Panc1 (cell line): ENCODE measurements around the gene CRIP1. TPM values are rescaled to one million over a fixed set of nuclear protein-coding genes. Genes with fewer than 3 reads are reported as not detected.
A peak's percentile ranks its signal among the peaks of the same experiment; 100 is the strongest.

ENCODE experiments used
- ATAC-seq: fragments of 200-7000 bp; cut with Tn5 transposase; 2 replicates; pipeline ENCODE4 v1.9.1; 2020; ENCODE audit warnings: mild to moderate bottlenecking, moderate library complexity
- BruUV-seq: library from RNA; stranded (reverse); fragments of 400-500 nt; replicated peaks from 2 replicates; lab custom pipeline; 2021; lab: Mats Ljungman, UMichigan
- CTCF ChIA-PET: fragments of 300-600 bp; sonication (Branson Sonifier 250); formaldehyde crosslinking; loops from one replicate; lab custom pipeline; 2022; ENCODE audit warnings: antibody characterized with exemption; lab: Charles Lee
- POLR2A ChIA-PET: fragments of 300-600 bp; sonication (Branson Sonifier 250); formaldehyde crosslinking; loops from one replicate; lab custom pipeline; 2022; ENCODE audit warnings: antibody characterized with exemption; lab: Charles Lee
- DNase-seq: peaks from one replicate; pipeline ENCODE4 v3.0.0-alpha.2; 2010; ENCODE audit warnings: low read depth, low spot score
- H3K27ac ChIP-seq: 2 replicates; pipeline ENCODE4 v1.5.1; 2011; ENCODE audit warnings: mild to moderate bottlenecking, low read length, inconsistent platforms
- H3K27me3 ChIP-seq: fragments of 200-500 bp; sonication (Bioruptor generic); 2 replicates; pipeline ENCODE4 v1.6.0; 2014; ENCODE audit warnings: low read length, inconsistent platforms; ENCODE audit not compliant: control insufficient read depth, insufficient read depth
- H3K36me3 ChIP-seq: fragments of 200-500 bp; sonication (Bioruptor generic); 2 replicates; pipeline ENCODE4 v1.5.1; 2014; ENCODE audit warnings: inconsistent platforms, mild to moderate bottlenecking, low read length, moderate library complexity; ENCODE audit not compliant: control insufficient read depth, insufficient read depth
- H3K4me1 ChIP-seq: 2 replicates; pipeline ENCODE4 v1.5.1; 2011; ENCODE audit warnings: inconsistent platforms, mild to moderate bottlenecking, low read length, moderate library complexity; ENCODE audit not compliant: control insufficient read depth, insufficient read depth
- H3K4me3 ChIP-seq, 2 experiments: 2 replicates each; pipeline ENCODE4 v1.5.1; 2011 to 2012; ENCODE audit warnings: low read depth in 2 of 2, low read length in 2 of 2, mild to moderate bottlenecking in 2 of 2, inconsistent platforms in 1 of 2, moderate library complexity in 1 of 2
- H3K9me3 ChIP-seq: fragments of 200-500 bp; sonication (Bioruptor generic); 2 replicates; pipeline ENCODE4 v1.5.1; 2014; ENCODE audit warnings: low read depth, mild to moderate bottlenecking, inconsistent platforms, low read length, moderate library complexity; ENCODE audit not compliant: control insufficient read depth, insufficient read depth
- SIN3A ChIP-seq: IDR thresholded peaks from 2 replicates; pipeline ENCODE4 v1.6.1; 2012; ENCODE audit warnings: low read depth, mild to moderate bottlenecking, low read length, moderate library complexity, borderline replicate concordance; ENCODE audit not compliant: insufficient read depth
- TCF7L2 ChIP-seq: IDR thresholded peaks from 2 replicates; pipeline ENCODE4 v1.6.1; 2011; ENCODE audit warnings: mild to moderate bottlenecking, low read depth, low read length, inconsistent platforms
- in situ Hi-C: cut with HindIII; loops from 2 replicates; pipeline ENCODE4 v1.10.0; 2016; ENCODE audit warnings: low sequenced_read_pairs, low pct_unique_long_range_greater_than_20kb
- intact Hi-C: fragments of 100-400 bp; cut with micrococcal nuclease; formaldehyde crosslinking; loops from one replicate; pipeline ENCODE4 v1.10.0; 2022; ENCODE audit not compliant: unreplicated experiment
- total RNA-seq: library from RNA; stranded (reverse); gene quantifications from one replicate; pipeline ENCODE4 v1.2.1, GENCODE V29; 2021; ENCODE audit not compliant: unreplicated experiment
- TF ChIP-seq, protein P1 (sequence below): fragments of 450-650 bp; IDR thresholded peaks from 2 replicates; pipeline ENCODE4 v1.5.1; 2017; ENCODE audit warnings: mild to moderate bottlenecking

CRIP1 gene
- total RNA-seq, 1 experiment from 2014 or later = 1,056 TPM

DNA sequence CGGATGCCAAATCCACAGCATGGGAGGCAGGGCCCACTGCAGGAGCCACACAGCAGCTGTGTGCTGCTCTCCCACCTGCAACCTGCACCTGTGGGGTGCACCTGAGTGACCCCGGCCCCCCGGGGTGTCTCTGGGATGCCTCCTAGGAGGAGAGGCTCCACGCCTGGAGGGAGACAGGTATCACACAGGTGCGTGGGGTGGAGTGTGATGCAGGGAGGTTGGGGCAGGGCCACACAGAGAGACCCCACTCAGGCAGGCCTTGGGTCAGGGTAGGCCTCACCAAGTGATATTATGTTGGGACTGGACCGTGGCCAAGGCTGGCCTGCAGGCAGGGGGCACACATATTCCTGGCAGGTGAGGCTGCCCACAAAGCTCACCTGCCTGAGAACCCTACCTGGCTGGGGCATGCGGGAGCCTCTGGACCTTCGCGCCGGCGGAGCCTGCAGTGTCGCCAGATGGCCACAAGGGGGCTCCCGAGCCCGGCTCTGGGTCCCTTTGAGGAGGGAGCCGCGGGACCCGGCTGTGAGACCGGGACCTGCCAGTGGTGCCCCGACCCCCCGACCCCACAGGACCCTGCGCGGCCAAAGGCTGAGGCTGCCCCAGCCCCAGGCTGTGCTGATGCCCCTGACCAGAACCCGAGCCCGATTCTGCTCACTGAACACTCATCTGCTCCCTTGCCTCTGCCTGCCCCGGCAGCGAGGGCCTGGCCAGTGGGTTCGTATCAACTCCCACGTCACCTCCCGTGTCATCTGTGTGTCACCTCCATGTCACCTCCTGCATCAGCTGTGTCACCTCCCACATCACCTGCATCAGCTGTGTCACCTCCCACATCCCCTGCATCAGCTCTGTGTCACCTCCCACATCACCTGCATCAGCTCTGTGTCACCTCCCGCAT, 51.1 kb downstream of the CRIP1 start:
- BruUV-seq = no TSS peak
- DNase-seq = no peak
- Histone ChIP-seq H3K27ac (no peak overlapping the region), H3K36me3 (no peaks in the 10 kb centered on the region), H3K4me1 (no peaks in the 10 kb centered on the region), H3K9me3 (no peaks in the 10 kb centered on the region), H3K27me3 (no peaks in the 10 kb centered on the region), H3K4me3 (no peak overlapping the region)
- ChIA-PET POLR2A (no interaction called here), CTCF (interaction anchor here (0.7 kb wide), 1 partner anchor 11 kb away, joined by 7 read pairs; no protein-coding TSS in a partner anchor)
- TF ChIP-seq, protein P1, sequence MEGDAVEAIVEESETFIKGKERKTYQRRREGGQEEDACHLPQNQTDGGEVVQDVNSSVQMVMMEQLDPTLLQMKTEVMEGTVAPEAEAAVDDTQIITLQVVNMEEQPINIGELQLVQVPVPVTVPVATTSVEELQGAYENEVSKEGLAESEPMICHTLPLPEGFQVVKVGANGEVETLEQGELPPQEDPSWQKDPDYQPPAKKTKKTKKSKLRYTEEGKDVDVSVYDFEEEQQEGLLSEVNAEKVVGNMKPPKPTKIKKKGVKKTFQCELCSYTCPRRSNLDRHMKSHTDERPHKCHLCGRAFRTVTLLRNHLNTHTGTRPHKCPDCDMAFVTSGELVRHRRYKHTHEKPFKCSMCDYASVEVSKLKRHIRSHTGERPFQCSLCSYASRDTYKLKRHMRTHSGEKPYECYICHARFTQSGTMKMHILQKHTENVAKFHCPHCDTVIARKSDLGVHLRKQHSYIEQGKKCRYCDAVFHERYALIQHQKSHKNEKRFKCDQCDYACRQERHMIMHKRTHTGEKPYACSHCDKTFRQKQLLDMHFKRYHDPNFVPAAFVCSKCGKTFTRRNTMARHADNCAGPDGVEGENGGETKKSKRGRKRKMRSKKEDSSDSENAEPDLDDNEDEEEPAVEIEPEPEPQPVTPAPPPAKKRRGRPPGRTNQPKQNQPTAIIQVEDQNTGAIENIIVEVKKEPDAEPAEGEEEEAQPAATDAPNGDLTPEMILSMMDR = peak; percentile 97
- TF ChIP-seq TCF7L2 (no peak), SIN3A (no peak)
- ATAC-seq = peak; percentile 88
- in situ Hi-C loops = no loop called here
- intact Hi-C loops = no loop called here

Other genes starting within 250 kb of the CRIP1 start
- 0.26 TPM for gene BTBD6, start 238.4 kb upstream of the CRIP1 start, total RNA-seq
- gene BRF1, start 185.9 kb upstream of the CRIP1 start, total RNA-seq = 25.0 TPM
- gene PACS2, start 172.1 kb upstream of the CRIP1 start, total RNA-seq = 55.2 TPM
- gene TEX22, start 88.3 kb upstream of the CRIP1 start, total RNA-seq = 2.9 TPM
- 105 TPM for gene MTA1, start 67.1 kb upstream of the CRIP1 start, total RNA-seq
- 280 TPM for gene CRIP2, start 12.1 kb upstream of the CRIP1 start, total RNA-seq
- 47.8 TPM for gene TEDC1, start 4.4 kb downstream of the CRIP1 start, total RNA-seq
- 4.6 TPM for gene TMEM121, start 39.7 kb downstream of the CRIP1 start, total RNA-seq